GM18519 (cell line): ENCODE measurements around the gene RCN1.
"Not testable (repeated sequence)": the region's sequence is repeated elsewhere in the genome, so short reads cannot be mapped to it uniquely, and the experiment has no call there.

Experiments
- ATAC-seq: cut with Tn5 transposase; IDR thresholded peaks from one replicate; pipeline ENCODE4 v1.9.1; 2021; ENCODE audit warnings: mild to moderate bottlenecking, moderate library complexity; ENCODE audit not compliant: unreplicated experiment, low FRiP score

The RCN1 gene

GRCh38 chr11:32090545-32091370 is at the start of gene RCN1:
RCN1 (plus strand) TSS chr11:32091074; CDS start chr11:32091197, 123 bp downstream.
- ATAC-seq = peak; percentile 33

- ATAC-seq = no peak
These were observed 47.1 kb upstream of the RCN1 start for GRCh38 chr11:32043737-32044136.

GRCh38 chr11:32044158-32044863 is 46.6 kb upstream of the RCN1 start:
- ATAC-seq = no peak

- no peak for ATAC-seq
These were observed 45.4 kb upstream of the RCN1 start for GRCh38 chr11:32045456-32045855.

GRCh38 chr11:32050264-32050663 is 40.6 kb upstream of the RCN1 start:
- ATAC-seq = no peak

GRCh38 chr11:32052215-32052614 is 38.7 kb upstream of the RCN1 start:
- ATAC-seq = no peak

GRCh38 chr11:32053151-32053888 is 37.6 kb upstream of the RCN1 start:
- no peak for ATAC-seq

GRCh38 chr11:32055861-32056260 is 35.0 kb upstream of the RCN1 start:
- ATAC-seq = no peak

GRCh38 chr11:32056438-32056837 is 34.4 kb upstream of the RCN1 start:
- ATAC-seq = no peak

GRCh38 chr11:32059686-32060462 is 31.0 kb upstream of the RCN1 start:
- no peak for ATAC-seq

GRCh38 chr11:32062540-32062939 is 28.3 kb upstream of the RCN1 start:
- ATAC-seq = no peak

- ATAC-seq = not testable (repeated sequence)
These were observed 27.8 kb upstream of the RCN1 start for GRCh38 chr11:32063031-32063430.

GRCh38 chr11:32065865-32066629 is 24.8 kb upstream of the RCN1 start:
- ATAC-seq = no peak

- ATAC-seq = no peak
These were observed 22.6 kb upstream of the RCN1 start for GRCh38 chr11:32068134-32068870.

GRCh38 chr11:32069361-32070058 is 21.4 kb upstream of the RCN1 start:
- peak; percentile 70 for ATAC-seq

- no peak for ATAC-seq
These were observed 20.2 kb upstream of the RCN1 start for GRCh38 chr11:32070692-32071091.

GRCh38 chr11:32071811-32072210 is 19.1 kb upstream of the RCN1 start:
- ATAC-seq = no peak

- no peak for ATAC-seq
These were observed 17.8 kb upstream of the RCN1 start for GRCh38 chr11:32072872-32073643.
